Endothelial cell (in vitro differentiated cells): ENCODE data around the gene ZXDB. TPM values are rescaled to one million over a fixed set of nuclear protein-coding genes. Genes with fewer than 3 reads are reported as not detected.

Experiments
- DNase-seq: peaks from one replicate; pipeline ENCODE4 v3.0.0; 2021; ENCODE audit warnings: low spot score
- H3K27ac Mint-ChIP-seq: one replicate; pipeline ENCODE4 v1.8.0; 2021; ENCODE audit warnings: mixed read lengths, inconsistent platforms; ENCODE audit not compliant: unreplicated experiment
- H3K27me3 Mint-ChIP-seq: one replicate; pipeline ENCODE4 v1.8.0; 2021; ENCODE audit warnings: mild to moderate bottlenecking, moderate library complexity, mixed read lengths, inconsistent platforms; ENCODE audit not compliant: unreplicated experiment
- H3K36me3 Mint-ChIP-seq: one replicate; pipeline ENCODE4 v1.8.0; 2021; ENCODE audit warnings: mild to moderate bottlenecking, low read depth, mixed read lengths, inconsistent platforms; ENCODE audit not compliant: unreplicated experiment
- H3K4me1 Mint-ChIP-seq: one replicate; pipeline ENCODE4 v1.8.0; 2021; ENCODE audit warnings: mild to moderate bottlenecking, mixed read lengths, inconsistent platforms; ENCODE audit not compliant: unreplicated experiment
- H3K4me3 Mint-ChIP-seq: one replicate; pipeline ENCODE4 v1.8.0; 2021; ENCODE audit warnings: mild to moderate bottlenecking, mixed read lengths, inconsistent platforms; ENCODE audit not compliant: unreplicated experiment
- H3K9me3 Mint-ChIP-seq: one replicate; pipeline ENCODE4 v1.8.0; 2021; ENCODE audit warnings: mixed read lengths, inconsistent platforms; ENCODE audit not compliant: unreplicated experiment
- CTCF ChIP-seq: fragments of 200-600 bp; sonication (generic); IDR thresholded peaks from one replicate; pipeline ENCODE4 v1.5.0; 2021; ENCODE audit warnings: antibody characterized with exemption; ENCODE audit not compliant: unreplicated experiment
- total RNA-seq: library from RNA; stranded (reverse); fragmentation: NEBNext Ultra II Directional; extraction: Animal tissue kit (Norgen Biotek cat#: 25700); gene quantifications from one replicate; pipeline ENCODE4 v1.2.1, GENCODE V29; 2021; ENCODE audit not compliant: unreplicated experiment

The ZXDB gene
- total RNA-seq, 1 donor from 2014 or later = 7.5 TPM

- peaks cover 1% of the 10 kb centered on the region for H3K27me3 Mint-ChIP-seq
- TF ChIP-seq CTCF = no peak
- no peak overlapping the region for H3K4me3 Mint-ChIP-seq
- no peaks in the 10 kb centered on the region for H3K36me3 Mint-ChIP-seq
- no peaks in the 10 kb centered on the region for H3K4me1 Mint-ChIP-seq
- no peak overlapping the region for H3K27ac Mint-ChIP-seq
- H3K9me3 Mint-ChIP-seq = no peaks in the 10 kb centered on the region
- no peak for DNase-seq
Measured at GRCh38 chrX:57643698-57644097, 51.9 kb downstream of the ZXDB start.

GRCh38 chrX:57647020-57647419, 55.2 kb downstream of the ZXDB start:
- peaks cover 1% of the 10 kb centered on the region for H3K27me3 Mint-ChIP-seq
- no peak overlapping the region for H3K4me3 Mint-ChIP-seq
- no peaks in the 10 kb centered on the region for H3K9me3 Mint-ChIP-seq
- H3K27ac Mint-ChIP-seq = no peak overlapping the region
- H3K36me3 Mint-ChIP-seq = no peaks in the 10 kb centered on the region
- no peak for DNase-seq
- TF ChIP-seq CTCF = no peak
- H3K4me1 Mint-ChIP-seq = no peaks in the 10 kb centered on the region

Other genes starting within 250 kb of the ZXDB start
- not detected for gene NLRP2B, start 88.2 kb downstream of the ZXDB start, total RNA-seq